Measurements from ENCODE around the gene BEND3. TPM values are rescaled to one million over a fixed set of nuclear protein-coding genes. Genes with fewer than 3 reads are reported as not detected.

Gene BEND3
- total RNA-seq, 1 experiment from 2014 or later, result 11.8 TPM

DNA sequence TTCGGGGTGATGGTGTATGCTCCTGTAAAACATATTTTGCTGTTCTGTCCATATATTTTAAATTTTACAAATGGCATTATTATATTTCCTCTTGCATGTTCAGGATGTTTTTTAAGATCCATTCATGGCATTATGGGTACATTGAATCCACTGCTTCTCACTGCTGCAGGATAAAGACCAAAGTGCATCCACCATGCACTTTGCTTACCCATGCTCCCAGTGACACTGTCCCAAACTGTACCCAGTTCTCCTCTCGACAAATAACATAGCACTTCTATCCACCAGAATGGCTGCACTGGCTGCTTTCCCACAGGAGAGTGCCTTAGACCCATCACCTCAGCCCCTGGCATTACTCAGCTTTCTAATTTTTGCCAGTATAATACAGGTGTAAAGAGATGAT is 57.6 kb downstream of the BEND3 start:
- Mint-ChIP-seq H3K4me3 (ENCODE audit: low read depth, unreplicated experiment) (no peak overlapping the region), H3K36me3 (ENCODE audit: insufficient read depth, unreplicated experiment) (no peaks in the 10 kb centered on the region), H3K9me3 (ENCODE audit: low read depth, unreplicated experiment) (no peaks in the 10 kb centered on the region), H3K4me1 (ENCODE audit: low read depth, unreplicated experiment) (no peaks in the 10 kb centered on the region), H3K27ac (ENCODE audit: unreplicated experiment) (no peak overlapping the region), H3K27me3 (ENCODE audit: unreplicated experiment) (no peaks in the 10 kb centered on the region)
- CTCF ChIA-PET, result no interaction called here
- intact Hi-C loops (cut with micrococcal nuclease; ENCODE audit: unreplicated experiment), result no loop called here
- no TSS peak for BruUV-seq (replicated peaks)
- no peak for DNase-seq
- TF ChIP-seq, protein P1, sequence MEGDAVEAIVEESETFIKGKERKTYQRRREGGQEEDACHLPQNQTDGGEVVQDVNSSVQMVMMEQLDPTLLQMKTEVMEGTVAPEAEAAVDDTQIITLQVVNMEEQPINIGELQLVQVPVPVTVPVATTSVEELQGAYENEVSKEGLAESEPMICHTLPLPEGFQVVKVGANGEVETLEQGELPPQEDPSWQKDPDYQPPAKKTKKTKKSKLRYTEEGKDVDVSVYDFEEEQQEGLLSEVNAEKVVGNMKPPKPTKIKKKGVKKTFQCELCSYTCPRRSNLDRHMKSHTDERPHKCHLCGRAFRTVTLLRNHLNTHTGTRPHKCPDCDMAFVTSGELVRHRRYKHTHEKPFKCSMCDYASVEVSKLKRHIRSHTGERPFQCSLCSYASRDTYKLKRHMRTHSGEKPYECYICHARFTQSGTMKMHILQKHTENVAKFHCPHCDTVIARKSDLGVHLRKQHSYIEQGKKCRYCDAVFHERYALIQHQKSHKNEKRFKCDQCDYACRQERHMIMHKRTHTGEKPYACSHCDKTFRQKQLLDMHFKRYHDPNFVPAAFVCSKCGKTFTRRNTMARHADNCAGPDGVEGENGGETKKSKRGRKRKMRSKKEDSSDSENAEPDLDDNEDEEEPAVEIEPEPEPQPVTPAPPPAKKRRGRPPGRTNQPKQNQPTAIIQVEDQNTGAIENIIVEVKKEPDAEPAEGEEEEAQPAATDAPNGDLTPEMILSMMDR (IDR thresholded peaks at IDR 0.05; ENCODE audit: unreplicated experiment), result no peak

DNA sequence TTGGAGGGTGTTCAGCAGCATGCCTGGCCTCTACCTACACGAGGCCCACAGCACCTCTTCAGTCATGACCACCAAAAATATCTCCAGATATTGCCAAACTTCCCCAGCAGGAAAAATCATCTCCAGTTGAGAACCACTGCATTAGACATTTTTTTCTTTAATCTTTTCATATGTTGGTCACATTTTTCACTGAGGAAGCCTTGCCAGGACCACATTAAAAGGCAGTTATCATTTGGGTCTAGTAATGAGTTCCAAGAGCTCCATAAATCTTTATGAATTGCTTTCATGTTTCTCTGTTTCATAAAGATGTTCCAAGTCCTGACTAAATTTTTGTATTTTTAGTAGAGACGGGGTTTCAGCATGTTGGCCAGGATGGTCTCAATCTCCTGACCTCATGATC is 58.5 kb downstream of the BEND3 start:
- no peaks in the 10 kb centered on the region for H3K4me1 Mint-ChIP-seq (ENCODE audit: low read depth, unreplicated experiment)
- H3K4me3 Mint-ChIP-seq (ENCODE audit: low read depth, unreplicated experiment), result no peak overlapping the region
- TF ChIP-seq, protein P1 (IDR thresholded peaks at IDR 0.05; ENCODE audit: unreplicated experiment), result no peak
- no peaks in the 10 kb centered on the region for H3K36me3 Mint-ChIP-seq (ENCODE audit: insufficient read depth, unreplicated experiment)
- no TSS peak for BruUV-seq (replicated peaks)
- intact Hi-C loops (cut with micrococcal nuclease; ENCODE audit: unreplicated experiment), result no loop called here
- no peak for DNase-seq
- no peak overlapping the region for H3K27ac Mint-ChIP-seq (ENCODE audit: unreplicated experiment)
- H3K27me3 Mint-ChIP-seq (ENCODE audit: unreplicated experiment), result no peaks in the 10 kb centered on the region
- CTCF ChIA-PET, result interaction anchor here (0.6 kb wide), 1 partner anchor 341 kb away, joined by 3 read pairs; no protein-coding TSS in a partner anchor
- H3K9me3 Mint-ChIP-seq (ENCODE audit: low read depth, unreplicated experiment), result no peaks in the 10 kb centered on the region

DNA sequence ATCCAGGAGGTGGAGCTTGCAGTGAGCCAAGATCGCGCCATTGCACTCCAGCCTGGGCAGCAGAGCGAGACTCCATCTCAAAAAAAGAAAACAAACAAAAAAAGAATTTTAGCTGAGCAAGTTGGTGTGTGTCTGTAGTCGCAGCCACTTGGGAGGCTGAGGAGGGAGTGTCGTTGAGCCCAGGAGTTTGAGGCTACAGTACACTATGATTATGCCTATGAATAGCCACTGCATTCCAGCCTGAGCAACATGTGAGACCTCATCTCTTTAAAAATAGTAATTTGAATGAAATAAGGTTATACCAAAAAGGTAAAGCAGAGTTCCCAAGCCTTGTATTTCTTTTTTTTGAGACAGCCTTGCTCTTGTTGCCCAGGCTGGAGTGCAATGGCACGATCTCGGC is 67.5 kb downstream of the BEND3 start:
- Mint-ChIP-seq H3K4me1 (ENCODE audit: low read depth, unreplicated experiment) (no peaks in the 10 kb centered on the region), H3K36me3 (ENCODE audit: insufficient read depth, unreplicated experiment) (no peaks in the 10 kb centered on the region), H3K27ac (ENCODE audit: unreplicated experiment) (no peak overlapping the region), H3K27me3 (ENCODE audit: unreplicated experiment) (no peaks in the 10 kb centered on the region), H3K4me3 (ENCODE audit: low read depth, unreplicated experiment) (no peak overlapping the region), H3K9me3 (ENCODE audit: low read depth, unreplicated experiment) (no peaks in the 10 kb centered on the region)
- CTCF ChIA-PET, result no interaction called here
- DNase-seq, result no peak
- TF ChIP-seq, protein P1 (IDR thresholded peaks at IDR 0.05; ENCODE audit: unreplicated experiment), result no peak
- no TSS peak for BruUV-seq (replicated peaks)
- intact Hi-C loops (cut with micrococcal nuclease; ENCODE audit: unreplicated experiment), result no loop called here

DNA sequence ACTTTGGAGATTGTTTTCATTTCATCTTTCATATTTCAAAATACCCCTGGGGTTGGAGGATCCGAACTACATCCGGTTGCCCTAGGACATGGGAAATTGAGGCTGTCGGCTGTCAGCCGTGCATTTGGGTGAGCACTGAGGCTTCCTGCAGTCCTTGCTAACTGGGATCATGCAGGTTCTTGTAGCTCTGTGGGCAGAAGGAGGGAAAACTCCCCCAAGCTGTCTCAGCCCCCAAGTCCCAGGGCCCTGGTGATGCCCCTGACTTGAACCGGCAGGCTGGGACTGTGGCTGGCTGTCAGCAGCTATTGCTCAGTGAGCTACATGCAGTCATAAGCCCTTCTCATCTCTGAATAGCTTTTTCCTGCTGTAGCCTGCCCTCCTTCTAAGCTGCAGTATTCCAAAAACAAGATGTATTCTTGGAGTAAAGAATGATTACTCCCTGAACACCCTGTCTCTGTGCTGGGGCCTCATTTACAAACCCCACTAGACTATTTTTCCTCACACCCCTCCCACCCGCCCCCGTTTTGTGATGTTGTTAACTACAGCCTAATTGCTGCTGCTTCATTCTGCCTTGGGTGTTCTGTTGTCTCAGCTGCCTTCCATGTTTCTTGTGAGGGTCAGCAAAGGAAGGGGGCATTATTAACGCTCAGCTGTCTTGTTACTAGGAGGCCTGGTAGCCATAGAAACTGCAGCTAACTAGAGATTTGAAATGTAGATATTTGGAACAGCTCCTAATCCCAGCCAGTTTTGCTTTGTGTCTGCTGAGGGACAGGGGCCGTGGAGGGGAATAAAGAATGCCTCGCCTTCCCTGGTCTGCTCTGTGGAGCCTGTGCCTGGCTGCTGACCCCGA is 69.3 kb downstream of the BEND3 start:
- H3K27me3 Mint-ChIP-seq (ENCODE audit: unreplicated experiment), result no peaks in the 10 kb centered on the region
- intact Hi-C loops (cut with micrococcal nuclease; ENCODE audit: unreplicated experiment), result no loop called here
- no peak overlapping the region for H3K27ac Mint-ChIP-seq (ENCODE audit: unreplicated experiment)
- H3K36me3 Mint-ChIP-seq (ENCODE audit: insufficient read depth, unreplicated experiment), result no peaks in the 10 kb centered on the region
- DNase-seq, result no peak
- TF ChIP-seq, protein P1 (IDR thresholded peaks at IDR 0.05; ENCODE audit: unreplicated experiment), result no peak
- CTCF ChIA-PET, result no interaction called here
- no peak overlapping the region for H3K4me3 Mint-ChIP-seq (ENCODE audit: low read depth, unreplicated experiment)
- no TSS peak for BruUV-seq (replicated peaks)
- no peaks in the 10 kb centered on the region for H3K9me3 Mint-ChIP-seq (ENCODE audit: low read depth, unreplicated experiment)
- no peaks in the 10 kb centered on the region for H3K4me1 Mint-ChIP-seq (ENCODE audit: low read depth, unreplicated experiment)
